HG03558 (cell line): ENCODE results near the gene SORCS2.

ENCODE experiments used
- ATAC-seq: cut with Tn5 transposase; IDR thresholded peaks from one replicate; pipeline ENCODE4 v1.9.1; 2021; ENCODE audit warnings: moderate number of reproducible peaks; ENCODE audit not compliant: unreplicated experiment; ENCODE audit errors: extremely low read depth

Gene SORCS2

DNA sequence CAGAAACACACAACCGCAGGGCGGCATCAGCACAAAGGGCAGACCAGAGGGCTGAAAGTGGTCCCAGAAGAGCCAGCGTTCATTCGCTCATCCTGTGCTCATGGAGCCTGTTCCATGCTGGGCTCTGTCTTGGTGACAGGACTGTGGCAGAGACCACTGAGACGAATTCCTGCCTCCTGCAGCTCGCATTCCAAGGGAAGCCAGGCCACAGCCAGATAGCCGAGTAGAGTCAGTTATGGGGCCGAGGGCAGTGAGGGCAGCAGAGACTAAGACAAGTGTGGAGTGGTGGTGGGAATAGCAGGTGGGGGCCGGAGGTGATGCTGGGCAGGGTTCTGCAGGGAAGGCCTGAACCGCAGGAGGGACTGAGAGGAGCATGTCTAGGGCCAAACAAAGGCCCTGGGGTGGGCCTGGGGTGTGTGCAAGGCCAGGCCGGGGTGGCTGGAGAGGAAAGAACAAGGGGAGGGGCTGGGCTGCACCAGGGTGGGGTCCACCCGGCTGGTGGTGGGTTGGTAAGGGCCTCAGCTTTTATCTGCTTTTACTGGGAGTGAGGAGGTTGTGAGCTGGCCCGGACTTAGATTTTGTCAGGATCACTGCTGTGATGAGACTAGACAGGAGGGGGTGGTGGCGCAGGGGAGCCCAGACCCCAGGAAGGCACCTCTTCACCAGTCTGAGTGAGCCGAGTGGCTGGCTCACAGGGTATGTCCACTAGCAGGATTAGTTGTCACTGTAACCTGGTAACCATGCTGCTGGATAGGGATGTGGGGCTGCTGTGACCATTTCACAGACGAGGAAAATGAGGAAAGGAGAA is 236.1 kb downstream of the SORCS2 start:
- ATAC-seq = no peak

DNA sequence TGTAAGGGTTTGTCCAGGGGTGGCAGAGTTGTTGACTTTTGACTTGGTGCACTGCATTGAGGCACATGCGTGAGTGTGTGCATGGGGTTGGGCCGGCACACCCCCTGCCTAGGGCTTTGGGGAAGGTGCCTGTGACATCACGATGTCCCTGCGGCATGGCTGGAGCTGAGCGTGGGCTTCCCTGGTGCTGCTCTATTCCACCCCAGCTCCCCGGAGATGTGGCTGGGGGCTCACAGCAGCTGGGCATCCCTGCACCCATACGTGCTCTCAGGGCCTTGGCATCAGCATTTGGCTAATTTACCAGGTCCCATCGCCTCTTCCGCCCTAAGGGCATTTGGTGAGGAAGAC is 236.7 kb downstream of the SORCS2 start:
- ATAC-seq = no peak

DNA sequence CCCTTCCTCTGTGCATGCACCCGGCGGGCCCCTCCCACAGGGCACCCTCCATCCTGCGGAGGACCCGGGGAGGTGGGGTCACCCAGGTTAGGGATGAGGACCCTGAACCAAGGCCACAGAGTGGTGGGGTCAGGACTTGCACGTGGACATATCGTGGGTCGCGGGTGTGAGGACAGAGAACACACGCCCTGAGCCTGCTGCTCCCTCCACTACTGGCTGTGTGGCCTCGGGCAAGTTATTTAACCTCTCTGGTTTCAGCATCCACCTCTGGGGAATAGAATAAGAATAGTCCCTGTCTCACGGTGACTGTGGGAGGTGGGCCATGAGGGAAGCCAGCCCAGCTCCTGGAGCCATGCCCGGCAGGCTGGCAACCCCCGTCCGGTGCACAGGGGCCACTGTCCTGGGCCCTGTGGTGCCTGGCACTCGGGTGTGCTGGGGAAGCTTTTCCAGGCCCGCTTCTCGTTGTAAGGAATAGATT is 237.3 kb downstream of the SORCS2 start:
- ATAC-seq = no peak

DNA sequence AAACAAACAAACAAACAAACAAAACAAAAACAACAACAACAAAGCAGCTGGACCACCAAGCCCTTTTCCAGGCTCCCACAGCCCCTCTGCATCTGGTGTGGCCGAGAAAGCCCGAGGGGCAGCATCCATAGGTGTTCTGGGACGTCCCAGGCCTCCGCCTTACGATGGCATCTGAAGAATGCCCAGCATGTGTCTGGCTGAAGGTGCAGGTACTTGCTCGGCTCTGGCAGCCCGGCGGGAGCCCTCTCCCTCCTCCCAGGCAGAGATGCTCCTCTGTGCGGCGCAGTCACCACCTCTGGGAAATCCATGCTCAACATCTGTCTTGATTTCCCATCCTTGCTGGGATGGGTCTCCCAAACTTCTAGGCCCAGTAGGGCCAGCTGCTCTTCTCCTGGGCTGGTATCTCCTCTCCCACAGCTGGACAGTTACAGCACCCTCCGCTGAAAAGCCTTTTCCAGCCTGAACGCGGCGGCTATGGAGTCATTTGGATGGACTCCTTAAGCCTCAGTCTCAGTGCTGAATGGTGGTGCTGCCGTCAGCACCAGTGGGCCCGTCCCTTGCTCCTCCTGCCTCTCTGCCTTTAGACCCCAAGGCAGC is 238.1 kb downstream of the SORCS2 start:
- no peak for ATAC-seq

DNA sequence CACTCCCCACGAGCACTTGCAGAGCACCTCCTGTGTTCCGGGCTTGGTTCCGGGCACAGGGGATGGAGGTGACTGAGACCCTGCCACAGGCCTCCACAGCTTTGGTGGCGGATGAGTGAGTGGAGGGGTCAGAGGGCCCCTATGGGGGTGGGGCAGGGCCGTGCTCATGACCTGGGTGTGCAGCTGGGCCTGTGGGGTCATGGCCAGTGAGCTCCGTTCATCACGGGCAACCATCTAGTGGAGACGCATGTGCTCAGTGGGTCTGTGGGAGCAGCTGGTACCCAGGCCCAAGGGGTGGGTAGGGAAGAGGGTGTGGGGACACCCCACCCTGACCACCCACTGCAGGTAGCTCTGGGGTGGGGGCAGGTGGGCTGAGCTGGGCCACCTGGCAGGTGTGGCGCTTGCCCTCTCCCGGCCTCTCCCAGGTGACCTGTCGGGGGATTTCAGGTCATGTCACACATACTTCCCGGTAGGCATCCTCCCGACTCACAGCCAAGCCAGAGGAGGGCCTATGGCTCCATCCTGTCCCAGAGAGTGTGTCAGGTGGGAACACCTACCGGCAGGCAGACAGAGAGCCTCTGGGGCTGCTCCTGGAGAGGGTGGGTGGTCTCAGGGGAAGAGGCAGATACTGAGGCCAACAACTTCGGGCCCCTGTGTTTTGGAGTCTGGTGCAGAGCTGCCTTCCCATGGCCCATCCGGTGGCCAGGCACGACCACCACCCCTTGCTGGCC is 238.8 kb downstream of the SORCS2 start:
- no peak for ATAC-seq

DNA sequence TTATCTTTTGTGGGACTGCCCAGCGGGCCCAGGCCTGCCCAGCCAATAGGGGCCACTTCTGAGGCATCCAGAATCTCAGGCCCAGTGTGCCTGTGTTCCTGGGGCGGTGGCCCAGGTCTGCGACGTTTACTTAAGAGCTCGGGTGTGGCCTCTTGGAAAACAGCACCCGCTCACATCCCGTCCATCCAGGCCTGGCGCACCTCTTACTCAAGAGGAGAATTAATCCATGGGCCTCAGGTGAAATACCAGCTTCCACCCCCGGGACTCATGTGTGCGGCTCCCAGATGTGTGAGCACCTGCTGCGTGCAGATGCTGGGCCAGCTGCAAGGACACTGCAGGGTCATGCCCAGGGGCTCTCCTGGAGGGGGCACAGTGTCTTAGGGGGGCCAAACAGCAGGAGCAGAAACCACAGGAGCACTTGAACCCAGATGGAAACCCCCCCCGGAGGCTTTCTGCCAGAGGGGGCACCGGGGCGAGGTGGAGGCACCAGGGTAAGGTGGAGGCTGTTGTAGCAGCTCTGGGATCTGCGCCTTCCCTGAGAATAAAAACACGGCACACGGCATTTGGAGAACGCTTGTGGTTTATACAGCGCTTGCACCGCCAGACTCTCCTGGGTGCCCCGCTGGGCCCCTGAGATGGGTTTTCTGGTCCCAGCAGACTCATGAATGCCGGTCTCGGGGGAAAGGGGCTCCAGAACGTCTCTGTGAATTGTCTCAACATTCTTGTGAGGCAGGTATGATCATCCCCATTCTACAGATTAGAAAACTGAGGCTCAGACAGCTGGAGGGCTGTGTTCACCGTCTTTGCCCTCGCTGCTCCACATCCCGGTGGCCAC is 239.6 kb downstream of the SORCS2 start:
- no peak for ATAC-seq

DNA sequence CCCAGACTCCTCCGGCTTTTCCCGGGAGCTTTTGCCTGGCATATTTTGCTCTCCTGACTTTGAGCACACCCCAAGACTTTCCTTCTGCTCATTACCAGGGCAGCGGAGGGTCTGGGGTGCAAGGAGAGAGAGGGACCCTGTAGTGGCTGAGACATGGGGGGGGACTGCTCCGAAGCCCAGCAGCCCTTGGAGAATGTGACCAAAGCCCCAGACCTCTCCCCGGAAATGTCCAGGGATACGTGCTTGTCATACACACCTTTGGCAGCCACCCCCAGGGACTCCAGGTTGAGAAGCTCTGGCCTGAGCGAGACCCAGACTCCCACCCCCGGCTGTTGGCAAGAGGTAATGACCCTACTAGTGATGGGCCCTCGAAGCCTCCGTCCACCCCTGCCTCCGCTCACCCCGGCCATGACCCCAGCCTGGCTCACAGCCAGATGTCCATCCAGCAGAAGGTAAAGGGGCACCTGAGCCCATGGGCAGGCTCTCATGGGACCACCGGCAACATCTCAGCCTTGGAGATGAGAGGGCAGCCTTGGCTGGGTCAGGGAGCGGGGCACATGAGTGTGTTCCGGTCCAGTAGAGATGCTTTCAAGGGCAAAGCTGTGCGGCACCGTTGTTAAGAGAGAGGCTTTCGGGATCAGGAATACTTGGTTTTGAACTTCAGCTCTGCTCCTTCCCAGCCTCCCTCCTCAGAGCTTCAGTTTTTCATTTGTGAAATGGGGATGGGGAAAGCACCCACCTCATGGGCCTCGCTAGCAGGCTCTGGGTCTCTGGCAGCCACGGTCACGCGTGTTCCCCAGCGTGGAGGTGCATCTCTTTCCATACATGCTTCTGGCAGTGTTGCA is 240.4 kb downstream of the SORCS2 start:
- no peak for ATAC-seq

DNA sequence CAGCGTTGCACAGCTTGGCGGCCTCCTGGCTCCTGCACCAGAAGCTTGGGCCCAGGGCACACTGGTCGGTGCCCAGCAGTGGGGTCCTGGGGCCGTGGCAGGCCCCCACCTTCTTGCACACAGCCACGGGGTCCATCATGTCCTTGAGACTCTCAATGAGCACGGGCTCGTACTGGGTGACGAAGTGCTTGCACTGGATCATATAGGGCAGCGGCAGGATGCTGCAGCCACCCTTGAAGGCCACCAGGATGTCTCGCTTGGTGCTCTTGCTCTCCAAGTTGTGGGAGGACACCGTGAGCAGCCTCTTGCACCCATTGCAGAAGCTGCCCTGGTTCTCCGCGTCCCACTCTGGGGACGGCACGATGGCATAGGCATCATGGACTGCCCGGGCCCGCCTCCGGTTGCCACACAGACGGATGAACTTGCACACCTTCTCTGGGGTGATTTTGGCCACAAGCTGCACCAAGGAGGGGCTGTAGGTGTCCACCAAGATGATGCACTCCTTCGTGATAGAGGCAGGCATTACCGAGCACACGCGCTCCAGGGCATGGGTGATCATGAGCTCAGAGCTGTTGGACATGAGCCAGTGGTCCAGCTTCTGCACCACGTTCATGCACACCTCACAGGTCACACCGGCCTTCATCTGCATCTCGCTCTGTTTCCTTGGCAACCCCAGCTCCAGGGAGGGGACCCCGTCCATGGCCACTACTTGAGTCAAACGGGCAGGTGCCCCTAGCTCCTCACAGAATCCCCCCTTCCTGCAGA is 241.2 kb downstream of the SORCS2 start:
- no peak for ATAC-seq

DNA sequence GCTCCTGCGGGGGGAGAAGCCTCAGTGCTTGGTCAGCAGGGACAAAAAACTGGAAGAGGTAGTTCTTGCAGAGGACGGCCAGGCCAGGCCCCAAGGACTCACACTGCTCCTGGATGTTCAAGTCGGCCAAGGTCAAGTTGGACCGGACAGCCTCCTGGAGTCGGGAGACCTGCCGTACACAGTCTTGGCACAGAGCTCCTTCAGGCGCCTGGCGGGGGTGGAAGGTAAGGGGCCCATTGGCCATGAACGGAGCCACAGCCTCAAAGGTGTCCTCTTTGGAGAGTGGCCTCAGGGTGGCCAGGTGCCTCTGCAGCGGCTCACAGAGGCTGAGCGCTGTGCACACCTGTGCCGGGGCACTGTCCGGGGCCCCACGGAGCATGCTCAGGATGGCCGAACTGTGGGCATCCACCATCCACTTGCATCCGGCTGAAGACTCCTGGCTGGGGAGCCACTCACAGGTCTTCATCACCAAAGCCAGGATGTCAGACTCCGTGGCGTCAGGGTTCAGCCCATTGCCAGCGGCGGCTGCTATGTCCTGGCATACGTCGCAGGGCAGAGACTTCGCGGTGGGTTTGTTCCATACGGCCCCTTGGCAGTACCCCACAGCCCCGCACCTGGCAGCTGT is 241.9 kb downstream of the SORCS2 start:
- ATAC-seq = no peak

DNA sequence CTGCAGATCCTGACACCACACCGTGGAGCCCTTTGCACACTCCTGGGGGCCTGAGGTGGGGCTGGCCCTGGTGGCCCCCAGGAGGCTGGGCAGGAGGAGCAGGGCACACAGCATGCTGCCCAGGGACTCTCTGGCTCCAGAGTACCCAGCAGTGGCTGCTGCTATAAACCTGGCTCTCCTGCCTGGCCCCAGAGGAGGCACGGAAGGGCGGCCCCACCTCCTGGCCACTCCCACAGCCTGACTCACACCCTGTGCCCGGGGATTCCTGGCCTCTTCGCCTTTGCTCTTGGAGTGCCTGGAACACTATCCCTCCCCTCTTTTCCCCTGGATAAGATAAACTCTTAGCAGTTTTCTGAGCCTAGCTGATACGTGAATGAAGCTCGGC is 242.4 kb downstream of the SORCS2 start, which contains the start of gene PSAPL1:
PSAPL1 (minus strand) TSS at position 165 of the 385 bp plus-strand sequence; CDS start at position 114, 51 bp downstream.
- no peak for ATAC-seq

DNA sequence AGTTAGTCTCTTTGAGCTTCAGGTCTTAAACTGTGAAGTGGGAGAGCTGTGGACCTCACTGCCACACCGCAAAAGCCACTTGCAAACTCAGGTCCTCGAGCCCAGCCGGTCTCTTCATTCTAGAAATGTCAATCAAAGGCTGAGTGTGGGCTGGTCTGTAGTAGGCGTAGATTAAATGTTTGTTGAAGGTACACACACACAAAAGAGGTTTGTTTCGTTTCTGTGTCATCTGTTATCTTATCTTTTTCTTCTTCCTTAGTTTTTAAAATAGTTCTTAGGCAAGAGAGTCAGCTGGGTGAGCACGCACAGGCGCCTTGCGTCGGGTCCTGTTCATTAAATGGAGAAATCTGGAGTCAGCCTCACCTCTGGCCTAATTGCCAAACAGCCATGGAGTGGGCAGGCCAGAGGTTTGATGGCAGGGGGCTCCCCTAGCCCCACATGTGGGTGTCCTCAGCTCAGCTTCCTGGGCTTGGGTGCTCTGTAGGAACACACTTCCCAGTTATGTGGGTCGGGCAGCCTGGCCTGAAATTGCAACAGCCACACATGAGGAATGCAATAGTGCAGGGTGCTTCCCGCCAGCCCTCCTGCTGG is 243.2 kb downstream of the SORCS2 start:
- no peak for ATAC-seq

DNA sequence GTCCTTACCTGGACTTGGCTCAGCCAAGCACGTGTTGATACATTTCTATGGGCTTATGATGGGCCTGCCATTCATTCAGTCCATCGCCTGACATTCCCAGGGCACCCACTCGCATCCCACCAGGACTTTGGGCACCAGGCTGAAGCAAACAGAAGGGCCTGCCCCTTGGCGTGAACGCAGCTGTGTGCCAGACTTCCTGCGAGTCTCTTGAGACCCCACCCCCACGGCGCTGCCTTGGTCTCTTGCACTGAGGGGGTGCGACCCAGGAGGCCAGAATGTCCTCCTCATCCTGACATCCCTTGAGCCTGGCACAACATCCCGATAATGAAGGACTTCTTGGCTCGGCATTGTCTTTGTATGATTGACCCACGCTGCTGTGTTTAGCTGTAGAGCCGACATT is 243.9 kb downstream of the SORCS2 start:
- ATAC-seq = no peak

DNA sequence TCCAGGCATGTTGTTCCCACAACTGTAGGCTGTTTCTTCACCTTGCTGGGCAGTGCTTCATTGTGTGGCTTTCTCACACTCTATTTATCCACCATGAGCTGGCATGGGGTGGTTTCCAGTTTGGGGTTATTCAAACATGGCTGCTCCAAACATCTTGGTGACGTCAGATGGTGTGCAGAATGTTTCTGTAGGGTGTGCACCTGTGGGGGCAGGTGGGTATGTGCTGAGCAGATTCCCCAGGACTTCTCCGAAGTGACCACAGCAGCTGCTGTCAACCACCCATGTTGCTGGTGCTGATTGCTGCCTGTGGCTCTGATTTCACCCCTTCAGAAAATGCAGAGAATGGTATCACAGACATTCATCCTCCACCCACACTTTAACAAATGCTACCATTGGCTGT is 247.4 kb downstream of the SORCS2 start:
- no peak for ATAC-seq

DNA sequence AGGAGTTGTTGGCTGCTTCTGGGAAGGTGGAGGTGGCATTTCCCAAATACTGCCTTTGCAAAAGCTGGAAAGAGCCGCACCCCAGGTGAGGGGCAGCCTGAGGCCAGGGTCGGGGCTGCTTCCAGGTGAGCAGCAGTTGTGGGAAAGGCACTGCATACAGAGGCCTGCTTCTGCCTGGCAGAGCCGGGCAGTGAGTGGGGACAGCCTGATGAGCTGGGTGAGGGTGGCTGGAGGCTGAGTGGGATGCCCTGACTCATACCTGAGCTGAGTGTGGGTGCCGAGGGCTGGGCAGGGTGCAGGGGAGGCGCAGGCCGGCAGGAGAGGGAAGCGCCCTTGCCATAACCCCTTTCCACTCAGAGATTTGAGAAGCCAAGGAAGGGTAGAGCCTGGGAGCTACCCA is 248.9 kb downstream of the SORCS2 start:
- ATAC-seq = no peak

DNA sequence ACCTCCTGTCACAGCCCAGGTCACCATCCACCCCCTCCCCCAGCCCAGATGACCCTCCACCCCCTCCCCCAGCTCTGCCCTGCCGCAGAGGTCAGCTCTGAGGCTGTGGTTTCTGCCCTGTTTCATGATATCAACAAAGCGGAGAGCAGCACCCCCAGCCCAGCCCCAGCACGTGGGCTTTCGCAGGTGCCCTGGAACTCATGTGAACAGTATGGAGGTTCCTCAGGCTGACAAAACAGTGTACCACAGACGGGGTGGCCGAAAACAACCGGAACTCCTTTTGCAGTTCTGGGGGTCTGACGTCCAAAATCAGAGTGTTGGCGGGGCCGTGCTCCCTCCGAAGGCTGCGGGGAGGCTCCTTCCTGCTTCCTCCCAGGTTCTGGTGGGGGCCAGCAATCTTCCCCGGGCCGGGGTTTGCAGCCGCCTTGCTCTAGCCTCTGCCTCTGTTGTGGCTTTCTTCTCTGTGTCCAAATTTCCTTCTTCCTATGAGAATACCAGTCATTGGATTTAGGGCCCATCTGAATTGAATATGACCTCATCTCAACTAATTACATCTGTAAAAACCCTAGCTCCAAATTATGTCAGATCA is 250.3 kb downstream of the SORCS2 start:
- no peak for ATAC-seq

DNA sequence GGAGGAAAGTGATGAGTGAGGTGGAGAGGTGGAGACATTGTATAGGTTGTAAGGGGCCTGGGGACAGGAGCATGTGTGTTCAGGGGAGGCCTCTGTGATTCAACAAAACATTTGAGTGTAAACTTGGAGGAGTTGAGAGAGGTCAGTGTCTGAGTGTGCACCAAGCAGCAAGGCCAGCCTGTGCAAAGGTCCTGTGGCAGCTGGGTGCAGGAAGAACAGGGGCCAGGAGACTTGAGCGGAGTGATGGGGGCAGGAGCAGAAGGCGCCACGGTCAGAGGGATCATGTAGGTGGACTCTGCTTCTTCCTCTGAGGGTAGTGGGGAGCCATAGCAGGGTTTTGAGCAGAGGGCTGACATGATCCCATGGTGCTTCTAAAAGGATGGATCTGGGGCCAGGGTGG is 252.0 kb downstream of the SORCS2 start:
- no peak for ATAC-seq

DNA sequence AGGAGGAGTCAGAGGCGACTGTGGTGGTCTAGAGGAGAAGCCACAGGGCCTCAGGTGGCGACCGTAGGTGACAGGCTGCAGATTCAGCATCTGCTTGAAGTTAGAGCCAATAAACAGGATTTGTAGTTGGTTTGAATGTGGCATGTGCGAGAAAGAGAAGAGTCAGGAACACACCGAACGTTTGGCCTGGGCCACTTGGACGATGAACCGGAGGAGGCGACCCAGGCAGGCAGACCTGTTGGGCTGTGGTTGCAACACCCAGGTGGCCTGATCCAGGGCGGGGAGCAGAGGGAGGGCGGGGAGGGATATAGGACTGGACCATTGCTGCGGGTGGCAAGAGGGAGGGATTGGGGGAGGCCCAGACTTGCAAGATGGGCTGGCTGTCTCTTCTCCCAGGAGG is 252.4 kb downstream of the SORCS2 start:
- no peak for ATAC-seq

DNA sequence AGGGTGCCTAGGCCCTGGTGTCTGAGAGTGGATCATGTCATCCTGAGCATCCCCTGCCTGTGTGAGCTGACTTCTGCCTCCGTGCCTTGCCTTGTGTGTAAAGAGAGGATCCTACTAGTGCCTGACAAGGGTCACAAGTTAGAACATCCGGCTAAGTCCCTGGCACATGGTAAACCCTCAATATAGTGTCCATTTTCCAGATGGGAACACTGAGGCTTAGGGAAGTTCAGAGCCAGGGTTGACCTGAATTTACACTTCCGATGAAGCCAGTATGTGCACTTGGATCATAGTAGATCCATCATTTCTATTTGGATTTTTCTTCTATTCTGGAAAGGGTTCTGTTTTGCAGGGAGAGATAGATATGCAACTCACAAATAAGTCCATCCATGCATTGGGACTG is 254.9 kb downstream of the SORCS2 start:
- no peak for ATAC-seq
